ENCODE data around the gene GLYR1. TPM values are rescaled to one million over a fixed set of nuclear protein-coding genes. Genes with fewer than 3 reads are reported as not detected.

GLYR1 gene
- total RNA-seq, 1 experiment from 2014 or later = 135 TPM

DNA sequence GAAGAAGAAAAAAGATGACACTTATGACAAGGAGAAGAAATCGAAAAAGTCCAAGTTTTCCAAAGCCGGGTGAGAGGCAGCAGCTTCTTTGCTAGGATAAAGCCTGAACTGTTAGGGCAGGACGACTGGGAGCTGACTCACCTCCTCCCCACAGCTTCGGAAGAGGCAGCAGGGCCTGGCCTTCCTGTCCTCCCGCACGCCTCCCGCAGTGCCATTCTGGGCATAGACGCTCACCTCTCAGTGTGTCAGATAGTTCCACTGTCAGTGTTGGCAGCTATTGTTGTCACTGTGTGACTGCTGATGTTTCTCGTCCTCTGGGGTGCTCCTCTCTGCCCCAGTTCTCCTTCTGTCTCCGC is 12.8 kb upstream of the GLYR1 start:
- POLR2A ChIA-PET (ENCODE audit: unreplicated experiment) = no interaction called here

DNA sequence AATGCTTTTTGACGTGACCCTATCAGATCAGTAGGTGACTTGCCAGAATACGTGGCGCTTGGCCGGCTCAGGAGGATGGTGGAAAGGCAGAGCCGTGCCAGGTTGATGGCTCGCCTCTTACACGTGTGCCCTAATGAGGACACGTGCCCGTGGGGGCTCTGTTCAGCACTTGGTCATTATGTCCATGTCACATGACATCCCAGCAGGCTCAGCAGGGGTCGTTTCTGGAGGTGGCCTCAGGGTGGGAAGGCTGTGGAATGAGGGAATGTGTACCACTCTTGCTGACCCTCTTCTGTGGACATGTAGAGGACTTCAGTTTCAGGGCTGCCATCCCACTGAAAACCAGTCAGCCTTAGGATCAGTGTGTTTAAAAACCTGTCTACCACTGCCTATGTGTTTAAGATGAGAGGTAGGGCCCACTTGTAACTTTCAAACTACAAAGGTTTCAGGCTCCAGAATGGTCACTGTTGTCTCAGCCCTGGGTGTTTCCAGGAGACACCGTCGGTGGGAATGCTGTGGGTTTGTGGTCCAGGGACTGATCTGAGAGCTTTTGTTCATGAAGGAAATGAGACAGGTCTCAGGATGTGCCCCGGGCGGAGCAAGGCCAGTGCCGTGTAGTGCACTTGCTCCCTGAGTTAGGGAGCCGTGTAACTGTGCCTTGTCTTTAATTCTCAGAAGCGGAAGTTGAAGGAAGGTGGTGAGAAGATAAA is 12.3 kb upstream of the GLYR1 start:
- intact Hi-C loops (cut with micrococcal nuclease; ENCODE audit: unreplicated experiment) = no loop called here
- peaks cover 26% of the 10 kb centered on the region; the same call in 1 of the 2 replicates for H3F3A ChIP-seq (ENCODE audit: insufficient read depth, low read depth)
- H2AFZ ChIP-seq = no peak overlapping the region
- no peaks in the 10 kb centered on the region for H3K9me3 ChIP-seq (ENCODE audit: insufficient read depth, low read depth)
- H3K4me1 ChIP-seq (replicated peaks; ENCODE audit: insufficient read depth) = peaks cover 15% of the 10 kb centered on the region
- peaks cover 16% of the 10 kb centered on the region for H4K20me1 ChIP-seq (ENCODE audit: insufficient read depth)
- no TSS peak for BruUV-seq (replicated peaks)
- no peaks in the 10 kb centered on the region for H3K27me3 ChIP-seq (ENCODE audit: insufficient read depth, low read depth)
- CTCF ChIA-PET = interaction anchor here (1.0 kb wide), 1 partner anchor 20 kb away, joined by 3 read pairs; no protein-coding TSS in a partner anchor
- no peak for DNase-seq
- H3K36me3 ChIP-seq (ENCODE audit: low read depth) = peaks cover 22% of the 10 kb centered on the region
- no peak overlapping the region for H3K4me3 ChIP-seq
- POLR2A ChIA-PET (ENCODE audit: unreplicated experiment) = no interaction called here
- H3K27ac ChIP-seq = no peak overlapping the region
- TF ChIP-seq EZH2 (IDR thresholded peaks at IDR 0.05; ENCODE audit: low read depth) (no peak), CTCF (conservative IDR thresholded peaks at IDR 0.05) (no peak)
- H3K9me2 ChIP-seq (ENCODE audit: insufficient read depth) = no peaks in the 10 kb centered on the region
- peaks cover 15% of the 10 kb centered on the region for H3K79me2 ChIP-seq (ENCODE audit: low read depth)
- no peak overlapping the region for H3K4me2 ChIP-seq

More for the DNA sequence above, 12.8 kb upstream of the GLYR1 start:
- Histone ChIP-seq H3K9me3 (ENCODE audit: insufficient read depth, low read depth) (no peaks in the 10 kb centered on the region), H3K4me2 (no peak overlapping the region), H3K36me3 (ENCODE audit: low read depth) (peaks cover 22% of the 10 kb centered on the region), H3F3A (ENCODE audit: insufficient read depth, low read depth) (peaks cover 26% of the 10 kb centered on the region; the same call in 1 of the 2 replicates), H2AFZ (no peak overlapping the region), H4K20me1 (ENCODE audit: insufficient read depth) (peaks cover 21% of the 10 kb centered on the region), H3K27ac (no peak overlapping the region), H3K4me3 (no peak overlapping the region), H3K9me2 (ENCODE audit: insufficient read depth) (no peaks in the 10 kb centered on the region), H3K79me2 (ENCODE audit: low read depth) (peaks cover 20% of the 10 kb centered on the region), H3K27me3 (ENCODE audit: insufficient read depth, low read depth) (no peaks in the 10 kb centered on the region), H3K4me1 (replicated peaks; ENCODE audit: insufficient read depth) (peaks cover 15% of the 10 kb centered on the region)
- CTCF ChIA-PET = interaction anchor here (0.6 to 1.0 kb wide), 2 partner anchors 20 to 1359 kb away, joined by 3 to 4 read pairs; no protein-coding TSS in a partner anchor
- TF ChIP-seq EZH2 (IDR thresholded peaks at IDR 0.05; ENCODE audit: low read depth) (no peak), CTCF (conservative IDR thresholded peaks at IDR 0.05) (no peak)
- BruUV-seq (replicated peaks) = no TSS peak
- no peak for DNase-seq
- intact Hi-C loops (cut with micrococcal nuclease; ENCODE audit: unreplicated experiment) = no loop called here

DNA sequence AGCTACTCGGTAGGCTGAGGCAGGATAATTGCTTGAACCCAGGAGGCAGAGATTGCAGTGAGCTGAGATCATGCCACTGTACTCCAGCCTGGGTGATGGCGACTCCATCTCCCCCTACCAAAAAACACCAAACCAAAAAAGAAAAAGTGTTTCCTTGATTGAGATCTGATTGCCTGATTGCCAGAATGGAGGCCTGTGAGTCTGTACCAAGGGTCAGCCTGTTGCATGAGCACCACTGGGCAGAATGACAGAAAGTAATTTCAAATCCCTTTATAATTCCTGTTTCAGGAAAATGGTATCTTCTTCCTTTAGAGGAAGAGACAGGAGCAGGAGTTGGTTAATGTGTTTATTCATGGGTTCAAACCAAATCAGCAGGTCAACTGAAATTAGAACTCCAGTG is 8.7 kb upstream of the GLYR1 start:
- Histone ChIP-seq H3K4me2 (no peak overlapping the region), H3K9me3 (ENCODE audit: insufficient read depth, low read depth) (no peaks in the 10 kb centered on the region), H3K79me2 (ENCODE audit: low read depth) (peaks cover 27% of the 10 kb centered on the region), H3K27ac (no peak overlapping the region), H4K20me1 (ENCODE audit: insufficient read depth) (peaks cover 12% of the 10 kb centered on the region), H3F3A (ENCODE audit: insufficient read depth, low read depth) (peaks cover 19% of the 10 kb centered on the region; the same call in 1 of the 2 replicates), H3K9me2 (ENCODE audit: insufficient read depth) (no peaks in the 10 kb centered on the region), H2AFZ (no peak overlapping the region), H3K27me3 (ENCODE audit: insufficient read depth, low read depth) (no peaks in the 10 kb centered on the region), H3K4me3 (no peak overlapping the region), H3K36me3 (ENCODE audit: low read depth) (peaks cover 21% of the 10 kb centered on the region), H3K4me1 (replicated peaks; ENCODE audit: insufficient read depth) (peaks cover 20% of the 10 kb centered on the region)
- DNase-seq = no peak
- intact Hi-C loops (cut with micrococcal nuclease; ENCODE audit: unreplicated experiment) = no loop called here
- TF ChIP-seq CTCF (conservative IDR thresholded peaks at IDR 0.05) = no peak
- no peak for TF ChIP-seq EZH2 (IDR thresholded peaks at IDR 0.05; ENCODE audit: low read depth)
- ChIA-PET CTCF (no interaction called here), POLR2A (ENCODE audit: unreplicated experiment) (no interaction called here)
- BruUV-seq (replicated peaks) = no TSS peak
